ENCODE results near the gene GPER1.

The GPER1 gene

GRCh38 chr7:1050254-1050906 is 37.5 kb upstream of the GPER1 start:
- TF ChIP-seq, protein P1, sequence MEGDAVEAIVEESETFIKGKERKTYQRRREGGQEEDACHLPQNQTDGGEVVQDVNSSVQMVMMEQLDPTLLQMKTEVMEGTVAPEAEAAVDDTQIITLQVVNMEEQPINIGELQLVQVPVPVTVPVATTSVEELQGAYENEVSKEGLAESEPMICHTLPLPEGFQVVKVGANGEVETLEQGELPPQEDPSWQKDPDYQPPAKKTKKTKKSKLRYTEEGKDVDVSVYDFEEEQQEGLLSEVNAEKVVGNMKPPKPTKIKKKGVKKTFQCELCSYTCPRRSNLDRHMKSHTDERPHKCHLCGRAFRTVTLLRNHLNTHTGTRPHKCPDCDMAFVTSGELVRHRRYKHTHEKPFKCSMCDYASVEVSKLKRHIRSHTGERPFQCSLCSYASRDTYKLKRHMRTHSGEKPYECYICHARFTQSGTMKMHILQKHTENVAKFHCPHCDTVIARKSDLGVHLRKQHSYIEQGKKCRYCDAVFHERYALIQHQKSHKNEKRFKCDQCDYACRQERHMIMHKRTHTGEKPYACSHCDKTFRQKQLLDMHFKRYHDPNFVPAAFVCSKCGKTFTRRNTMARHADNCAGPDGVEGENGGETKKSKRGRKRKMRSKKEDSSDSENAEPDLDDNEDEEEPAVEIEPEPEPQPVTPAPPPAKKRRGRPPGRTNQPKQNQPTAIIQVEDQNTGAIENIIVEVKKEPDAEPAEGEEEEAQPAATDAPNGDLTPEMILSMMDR (IDR thresholded peaks at IDR 0.05; ENCODE audit: low read depth, low read length, missing control alignments) = no peak
- no peak overlapping the region for H3K4me3 ChIP-seq (replicated peaks; ENCODE audit: low read depth, low read length)
- DNase-seq (ENCODE audit: extremely low read depth, low read depth) = no peak

DNA sequence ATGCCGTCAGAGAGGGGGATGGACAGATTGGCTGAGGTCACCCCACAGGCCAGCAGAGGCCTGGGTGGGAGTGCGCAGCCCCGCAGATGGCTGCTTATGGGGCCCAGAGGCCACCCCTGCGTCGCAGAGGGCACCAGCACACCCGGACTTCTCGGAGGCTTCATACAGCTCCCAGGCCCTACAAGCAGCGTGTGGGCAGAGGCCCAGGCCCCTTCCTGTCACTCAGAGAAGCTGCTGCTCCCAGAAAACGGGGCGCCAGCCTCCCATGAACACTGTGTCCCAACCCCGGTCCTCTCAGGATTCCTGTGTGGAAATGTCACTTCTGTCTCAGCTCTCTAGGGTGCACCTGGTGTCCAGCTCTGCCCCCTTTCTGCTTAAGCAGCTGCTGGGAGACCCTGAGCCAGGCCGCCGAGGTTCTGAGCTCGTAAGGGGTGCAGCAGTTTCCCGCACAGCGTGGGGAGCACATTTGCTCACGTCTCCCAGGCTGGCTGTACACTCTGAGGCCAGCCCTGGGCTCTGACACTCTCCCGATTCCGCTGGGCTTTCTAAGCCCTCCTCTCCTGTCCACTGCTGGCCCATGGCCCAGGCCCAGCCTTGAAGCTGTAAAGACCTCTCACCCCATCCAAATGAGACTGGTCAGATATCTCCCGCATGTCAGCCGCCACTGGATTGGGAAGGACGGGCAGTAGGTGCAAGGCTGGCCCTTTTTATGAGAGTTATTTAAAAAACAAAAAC is 36.8 kb upstream of the GPER1 start:
- H3K4me3 ChIP-seq (replicated peaks; ENCODE audit: low read depth, low read length) = no peak overlapping the region
- TF ChIP-seq, protein P1 (IDR thresholded peaks at IDR 0.05; ENCODE audit: low read depth, low read length, missing control alignments) = no peak
- DNase-seq (ENCODE audit: extremely low read depth, low read depth) = no peak

GRCh38 chr7:1052031-1052818 is 35.7 kb upstream of the GPER1 start:
- no peak overlapping the region for H3K4me3 ChIP-seq (replicated peaks; ENCODE audit: low read depth, low read length)
- TF ChIP-seq, protein P1 (IDR thresholded peaks at IDR 0.05; ENCODE audit: low read depth, low read length, missing control alignments) = no peak
- no peak for DNase-seq (ENCODE audit: extremely low read depth, low read depth)

DNA sequence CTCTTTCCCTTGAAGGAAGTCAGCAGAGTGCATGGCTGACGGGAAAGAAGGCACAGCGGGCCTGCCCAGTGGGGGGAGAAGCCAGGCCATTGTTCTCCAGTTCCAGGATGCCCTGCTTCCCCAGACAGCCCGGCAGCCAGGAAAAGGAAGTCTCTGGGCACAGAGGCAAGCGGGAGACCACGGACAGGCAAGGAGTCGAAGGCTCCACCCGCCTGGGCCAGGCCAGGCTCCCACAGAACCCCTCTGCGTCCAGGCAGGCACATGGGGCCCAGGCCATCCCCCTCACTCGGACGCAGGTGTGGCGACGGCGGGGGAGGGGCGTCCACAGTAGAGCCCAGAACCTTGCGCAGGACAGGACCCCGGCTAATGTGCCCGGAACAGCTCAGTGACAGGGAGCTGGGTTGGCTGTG is 34.9 kb upstream of the GPER1 start:
- TF ChIP-seq, protein P1 (IDR thresholded peaks at IDR 0.05; ENCODE audit: low read depth, low read length, missing control alignments) = no peak
- H3K4me3 ChIP-seq (replicated peaks; ENCODE audit: low read depth, low read length) = no peak overlapping the region
- no peak for DNase-seq (ENCODE audit: extremely low read depth, low read depth)

DNA sequence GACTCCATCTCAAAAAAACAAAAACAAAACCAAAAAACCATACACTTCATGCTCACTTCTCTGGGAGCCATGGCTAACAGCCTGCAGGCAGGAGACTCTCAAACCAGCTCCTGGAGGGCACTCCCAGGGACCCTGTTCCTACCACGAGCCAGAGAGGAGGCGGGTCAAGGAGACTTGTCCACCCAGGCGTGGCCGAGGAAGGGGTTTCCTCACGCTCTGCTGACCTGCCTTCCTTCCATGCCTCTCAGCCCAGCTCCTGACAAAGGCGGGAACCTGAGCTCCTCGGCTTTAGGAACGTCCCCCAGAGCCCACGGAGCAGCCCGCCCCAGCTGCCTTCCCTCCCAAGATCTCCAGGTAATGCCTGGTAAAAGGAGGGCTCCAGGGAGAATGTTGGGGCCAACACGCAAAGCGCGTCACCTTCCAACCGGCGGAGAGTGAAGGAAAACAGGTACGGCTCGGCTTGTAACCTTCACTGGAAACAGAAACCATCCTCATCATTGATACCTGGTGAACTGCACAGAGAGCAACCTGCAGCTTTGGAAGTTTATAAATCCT is 34.0 kb upstream of the GPER1 start:
- no peak for DNase-seq (ENCODE audit: extremely low read depth, low read depth)
- TF ChIP-seq, protein P1 (IDR thresholded peaks at IDR 0.05; ENCODE audit: low read depth, low read length, missing control alignments) = no peak
- H3K4me3 ChIP-seq (replicated peaks; ENCODE audit: low read depth, low read length) = no peak overlapping the region

GRCh38 chr7:1054438-1054837 is 33.5 kb upstream of the GPER1 start:
- no peak overlapping the region for H3K4me3 ChIP-seq (replicated peaks; ENCODE audit: low read depth, low read length)
- TF ChIP-seq, protein P1 (IDR thresholded peaks at IDR 0.05; ENCODE audit: low read depth, low read length, missing control alignments) = no peak
- DNase-seq (ENCODE audit: extremely low read depth, low read depth) = no peak
